GM18909 (cell line): Measurements from ENCODE around the gene MYD88.
A peak's percentile ranks its signal among the peaks of the same experiment; 100 is the strongest.
"Not testable (repeated sequence)": the region's sequence is repeated elsewhere in the genome, so short reads cannot be mapped to it uniquely, and the experiment has no call there.

Experiments
- ATAC-seq: cut with Tn5 transposase; IDR thresholded peaks from one replicate; pipeline ENCODE4 v1.9.1; 2021; ENCODE audit warnings: mild to moderate bottlenecking; ENCODE audit not compliant: unreplicated experiment, poor library complexity

MYD88 gene

GRCh38 chr3:38160704-38161103, 22.2 kb downstream of the MYD88 start:
- ATAC-seq, result not testable (repeated sequence)

- no peak for ATAC-seq
Observed at GRCh38 chr3:38163117-38163840, 24.8 kb downstream of the MYD88 start.

GRCh38 chr3:38163841-38164642, 25.6 kb downstream of the MYD88 start:
- no peak for ATAC-seq

- peak; percentile 23 for ATAC-seq
Observed at GRCh38 chr3:38164643-38164951, 26.1 kb downstream of the MYD88 start.

GRCh38 chr3:38164952-38165721, 26.7 kb downstream of the MYD88 start, which contains the start of gene OXSR1:
Gene OXSR1, plus strand, starts transcription at chr3:38165537. Its CDS starts 340 bp downstream, at chr3:38165877.
- peak; percentile 92 for ATAC-seq

- ATAC-seq, result no peak
Observed at GRCh38 chr3:38165722-38166387, 27.4 kb downstream of the MYD88 start.

GRCh38 chr3:38167591-38167990, 29.1 kb downstream of the MYD88 start:
- no peak for ATAC-seq

GRCh38 chr3:38168151-38169026, 29.9 kb downstream of the MYD88 start:
- ATAC-seq, result no peak

GRCh38 chr3:38169027-38169317, 30.5 kb downstream of the MYD88 start:
- no peak for ATAC-seq

GRCh38 chr3:38170722-38171121, 32.3 kb downstream of the MYD88 start:
- ATAC-seq, result no peak

GRCh38 chr3:38171622-38172021, 33.2 kb downstream of the MYD88 start:
- ATAC-seq, result no peak

- ATAC-seq, result peak; percentile 42
Observed at GRCh38 chr3:38173834-38174418, 35.5 kb downstream of the MYD88 start.

- ATAC-seq, result no peak
Observed at GRCh38 chr3:38177181-38177580, 38.7 kb downstream of the MYD88 start.

- ATAC-seq, result no peak
Observed at GRCh38 chr3:38186781-38187180, 48.3 kb downstream of the MYD88 start.

- no peak for ATAC-seq
Observed at GRCh38 chr3:38190481-38190881, 52.0 kb downstream of the MYD88 start.
